H1 (cell line): Measurements from ENCODE around the gene TP53RK. TPM values are rescaled to one million over a fixed set of nuclear protein-coding genes. Genes with fewer than 3 reads are reported as not detected.

ENCODE experiments used
- CTCF ChIA-PET: fragments of 300-600 bp; sonication (Branson Sonifier 250); formaldehyde crosslinking; loops from one replicate; lab custom pipeline; 2021; ENCODE audit not compliant: partially characterized antibody; lab: Charles Lee
- POLR2A ChIA-PET: fragments of 300-600 bp; sonication (Branson Sonifier 250); formaldehyde crosslinking; loops from one replicate; lab custom pipeline; 2021; ENCODE audit warnings: inconsistent platforms; ENCODE audit not compliant: partially characterized antibody; lab: Charles Lee
- DNase-seq, 2 experiments: peaks; one replicate each; pipeline versions ENCODE4 v3.0.0 to v3.0.0-alpha.2; 2010 to 2022; ENCODE audit warnings: low spot score in 2 of 2, low read depth in 1 of 2, mixed read lengths in 1 of 2
- FAIRE-seq: peaks from 2 replicates; lab custom pipeline; 2011; peaks lifted over from hg19 to GRCh38; lab: Jason Lieb, UNC
- H2AFZ ChIP-seq: 2 replicates; pipeline ENCODE4 v1.8.1; 2012; ENCODE audit warnings: low read length, inconsistent platforms
- H2AK5ac ChIP-seq: 2 replicates; pipeline ENCODE4 v1.6.1; 2013; ENCODE audit warnings: low read depth, low read length
- H2BK120ac ChIP-seq: replicated peaks from 2 replicates; pipeline ENCODE3; 2013; ENCODE audit warnings: low read depth, low read length, inconsistent platforms
- H2BK12ac ChIP-seq: 2 replicates; pipeline ENCODE4 v1.6.1; 2013; ENCODE audit warnings: low read depth, low read length
- H2BK15ac ChIP-seq: 2 replicates; pipeline ENCODE4 v1.6.1; 2013; ENCODE audit warnings: low read length
- H2BK20ac ChIP-seq: 2 replicates; pipeline ENCODE4 v1.6.1; 2013; ENCODE audit warnings: low read length
- H2BK5ac ChIP-seq: 2 replicates; pipeline ENCODE4 v1.6.1; 2013; ENCODE audit warnings: low read depth, low read length
- H3K14ac ChIP-seq: 2 replicates; pipeline ENCODE4 v1.6.1; 2013; ENCODE audit warnings: inconsistent platforms; ENCODE audit not compliant: insufficient read length
- H3K18ac ChIP-seq: 2 replicates; pipeline ENCODE4 v1.6.1; 2013; ENCODE audit warnings: low read length; ENCODE audit errors: extremely low read depth
- H3K23ac ChIP-seq: 2 replicates; pipeline ENCODE4 v1.6.1; 2013; ENCODE audit warnings: inconsistent platforms; ENCODE audit not compliant: insufficient read length
- H3K23me2 ChIP-seq: 2 replicates; pipeline ENCODE4 v1.6.1; 2013; ENCODE audit warnings: low read depth, low read length
- H3K27ac ChIP-seq: 2 replicates; pipeline ENCODE4 v1.6.1; 2011; ENCODE audit warnings: low read depth, low read length, inconsistent platforms
- H3K27me3 ChIP-seq, 4 experiments: replicated peaks in 1 of 4; 1 replicate in 1 of 4; 2 replicates in 3 of 4; pipeline versions ENCODE4 v1.6.1 to v1.8.1; 2011 to 2013; ENCODE audit warnings: low read length in 3 of 4, mild to moderate bottlenecking in 3 of 4, inconsistent platforms in 2 of 4, mixed read lengths in 2 of 4, moderate library complexity in 1 of 4; ENCODE audit not compliant: control insufficient read depth in 3 of 4, insufficient read depth in 3 of 4; ENCODE audit errors: extremely low read depth in 1 of 4
- H3K36me3 ChIP-seq, 4 experiments: 2 replicates each; pipeline versions ENCODE4 v1.6.1 to v1.8.1; 2011 to 2013; ENCODE audit warnings: mild to moderate bottlenecking in 4 of 4, low read length in 3 of 4, moderate library complexity in 2 of 4, control low read depth in 1 of 4, inconsistent platforms in 1 of 4; ENCODE audit not compliant: insufficient read depth in 4 of 4, control insufficient read depth in 2 of 4
- H3K4ac ChIP-seq: replicated peaks from 2 replicates; pipeline ENCODE3; 2013; ENCODE audit warnings: low read length, low read depth, mixed read lengths, inconsistent platforms; ENCODE audit not compliant: insufficient read length
- H3K4me1 ChIP-seq, 4 experiments: replicated peaks in 1 of 4; 1 replicate in 1 of 4; 2 replicates in 3 of 4; pipeline versions ENCODE4 v1.6.1 to v1.8.1; 2011 to 2013; ENCODE audit warnings: low read length in 3 of 4, inconsistent platforms in 2 of 4, mixed read lengths in 1 of 4; ENCODE audit not compliant: insufficient read depth in 4 of 4, control insufficient read depth in 3 of 4
- H3K4me2 ChIP-seq, 2 experiments: 2 replicates each; pipeline versions ENCODE4 v1.6.1 to v1.8.1; 2011 to 2013; ENCODE audit warnings: low read depth in 2 of 2, low read length in 2 of 2, control low read depth in 1 of 2, inconsistent platforms in 1 of 2, mild to moderate bottlenecking in 1 of 2; ENCODE audit not compliant: insufficient read depth in 1 of 2
- H3K4me3 ChIP-seq, 4 experiments: fragments of 200-600, 300-600 bp in 1 of 4; sonication (generic), shearing (Covaris generic), sonication (Bioruptor Twin) in 1 of 4; 2 replicates each; pipeline versions ENCODE4 v1.5.1 to v1.8.1; 2011 to 2016; ENCODE audit warnings: low read length in 4 of 4, low read depth in 3 of 4, control low read depth in 2 of 4, inconsistent platforms in 2 of 4, mild to moderate bottlenecking in 2 of 4, mixed read lengths in 1 of 4, moderate library complexity in 1 of 4; ENCODE audit not compliant: insufficient read depth in 2 of 4; ENCODE audit errors: extremely low read depth in 1 of 4
- H3K56ac ChIP-seq: replicated peaks from 2 replicates; pipeline ENCODE3; 2013; ENCODE audit warnings: low read depth, mild to moderate bottlenecking, mixed read lengths, low read length, inconsistent platforms; ENCODE audit not compliant: insufficient read length
- H3K79me1 ChIP-seq: 2 replicates; pipeline ENCODE4 v1.6.1; 2013; ENCODE audit warnings: low read depth, low read length, control low read depth
- H3K79me2 ChIP-seq, 2 experiments: 2 replicates each; pipeline versions ENCODE4 v1.6.1 to v1.8.1; 2012 to 2013; ENCODE audit warnings: low read length in 2 of 2, mild to moderate bottlenecking in 2 of 2, inconsistent platforms in 1 of 2; ENCODE audit not compliant: insufficient read depth in 2 of 2, control insufficient read depth in 1 of 2
- H3K9ac ChIP-seq, 4 experiments: replicated peaks in 1 of 4; 1 replicate in 1 of 4; 2 replicates in 3 of 4; pipeline versions ENCODE4 v1.6.1 to v1.8.1; 2011 to 2013; ENCODE audit warnings: low read depth in 3 of 4, low read length in 3 of 4, control low read depth in 2 of 4, mild to moderate bottlenecking in 2 of 4, moderate library complexity in 2 of 4, inconsistent platforms in 1 of 4; ENCODE audit errors: extremely low read depth in 1 of 4
- H3K9me3 ChIP-seq, 2 experiments: 2 replicates each; pipeline versions ENCODE4 v1.6.1 to v1.8.1; 2012 to 2013; ENCODE audit warnings: mild to moderate bottlenecking in 2 of 2, moderate library complexity in 2 of 2, control low read depth in 1 of 2, inconsistent platforms in 1 of 2, low read depth in 1 of 2, low read length in 1 of 2, mixed read lengths in 1 of 2; ENCODE audit not compliant: insufficient read depth in 2 of 2
- H4K20me1 ChIP-seq, 2 experiments: replicated peaks in 1 of 2; 2 replicates each; pipeline versions ENCODE3 to v1.8.1; 2011 to 2013; ENCODE audit warnings: inconsistent platforms in 2 of 2, low read length in 2 of 2, mild to moderate bottlenecking in 1 of 2; ENCODE audit not compliant: insufficient read depth in 2 of 2, control insufficient read depth in 1 of 2
- H4K5ac ChIP-seq: 2 replicates; pipeline ENCODE4 v1.6.1; 2013; ENCODE audit warnings: low read length, low read depth, mixed read lengths, inconsistent platforms; ENCODE audit not compliant: insufficient read length
- H4K8ac ChIP-seq: 2 replicates; pipeline ENCODE4 v1.8.0; 2013; ENCODE audit warnings: mild to moderate bottlenecking, moderate library complexity, low read length, inconsistent platforms; ENCODE audit not compliant: insufficient read depth; ENCODE audit errors: extremely low read depth
- H4K91ac ChIP-seq: replicated peaks from 2 replicates; pipeline ENCODE3; 2013; ENCODE audit warnings: low read length, mixed read lengths, inconsistent platforms; ENCODE audit not compliant: insufficient read length
- BACH1 ChIP-seq: IDR thresholded peaks from 2 replicates; pipeline ENCODE4 v1.6.1; 2012; ENCODE audit warnings: low read length, improper control_type of control experiment
- CBX8 ChIP-seq: fragments of 300-800, 300-1000 bp; sonication (generic); IDR thresholded peaks from 2 replicates; pipeline ENCODE4 v1.7.1; 2016; ENCODE audit warnings: low read depth, low read length, borderline replicate concordance
- CHD1 ChIP-seq: IDR thresholded peaks from 2 replicates; pipeline ENCODE4 v1.6.1; 2012; ENCODE audit warnings: low read depth, low read length, improper control_type of control experiment
- CTBP2 ChIP-seq: IDR thresholded peaks from 2 replicates; pipeline ENCODE4 v1.7.0; 2011; ENCODE audit warnings: borderline replicate concordance, mild to moderate bottlenecking, moderate library complexity, mixed read lengths, low read length; ENCODE audit not compliant: insufficient read depth, insufficient read length
- JUN ChIP-seq: IDR thresholded peaks from 2 replicates; pipeline ENCODE4 v1.6.1; 2011; ENCODE audit warnings: low read depth, mild to moderate bottlenecking, improper control_type of control experiment, low read length
- KDM4A ChIP-seq: IDR thresholded peaks from one replicate; pipeline ENCODE4 v1.7.1; 2012; ENCODE audit warnings: low read depth, mild to moderate bottlenecking, moderate library complexity, low read length, inconsistent platforms; ENCODE audit not compliant: severe bottlenecking
- RAD21 ChIP-seq, 2 experiments: IDR thresholded peaks in 1 of 2; conservative IDR thresholded peaks in 1 of 2; 2 replicates each; pipeline ENCODE4 v1.6.1; 2011; ENCODE audit warnings: low read depth in 2 of 2, low read length in 2 of 2, improper control_type of control experiment in 1 of 2, inconsistent platforms in 1 of 2, mild to moderate bottlenecking in 1 of 2, moderate library complexity in 1 of 2
- RFX5 ChIP-seq: IDR thresholded peaks from 2 replicates; pipeline ENCODE4 v1.6.1; 2011; ENCODE audit warnings: low read depth, low read length, improper control_type of control experiment, borderline replicate concordance
- SIX5 ChIP-seq: IDR thresholded peaks from 2 replicates; pipeline ENCODE4 v1.6.1; 2011; ENCODE audit warnings: mild to moderate bottlenecking, low read depth, low read length
- SP1 ChIP-seq: IDR thresholded peaks from 2 replicates; pipeline ENCODE4 v1.6.1; 2011; ENCODE audit warnings: low read depth, low read length
- ZNF274 ChIP-seq: IDR thresholded peaks from 2 replicates; pipeline ENCODE4 v1.7.0; 2012; ENCODE audit warnings: low read length, borderline replicate concordance; ENCODE audit errors: extremely low read depth
- WGBS, 2 experiments: shearing (Covaris generic) in 1 of 2; methylation state at CpG; one replicate each; pipeline versions ENCODE4 v1.1.6 to v1.1.7; 2013 to 2015; ENCODE audit warnings: low lambda C conversion rate in 2 of 2, mixed read lengths in 2 of 2, inconsistent platforms in 1 of 2, low coverage in 1 of 2, missing lambda C conversion rate in 1 of 2; ENCODE audit not compliant: insufficient replicate concordance in 2 of 2, insufficient coverage in 1 of 2, insufficient read length in 1 of 2; ENCODE audit errors: extremely low coverage in 1 of 2, missing lambda C conversion rate in 1 of 2; 5-methylcytosine and 5-hydroxymethylcytosine counted together
- polyA plus RNA-seq, 7 experiments: library from polyadenylated mRNA; depleted of rRNA in 3 of 7; stranded (reverse) in 5 of 7; unstranded in 2 of 7; fragments of >200 nt in 5 of 7; fragments of 200-250 nt in 2 of 7; gene quantifications; 1 replicate in 5 of 7; 2 replicates in 1 of 7; 4 replicates in 1 of 7; pipeline versions ENCODE4 v1.2.1 to v1.2.3, GENCODE V29; 2011 to 2013; ENCODE audit warnings: missing spikeins in 2 of 7, mixed read lengths in 2 of 7
- total RNA-seq: library from RNA; stranded (reverse); fragmentation: NEBNext Ultra II Directional; extraction: Animal tissue kit (Norgen Biotek cat#: 25700); gene quantifications from 2 replicates; pipeline ENCODE4 v1.2.1, GENCODE V29; 2021

Gene TP53RK
- total and polyA plus RNA-seq, 2 of the 8 experiments (the other 6 are each of a cell fraction or from before 2014, with no cell fraction given) = 8.5 to 16.3 TPM

- Histone ChIP-seq H2AFZ (peak within 1 kb of the TSS; percentile 86), H3K79me1 (no peaks in the 10 kb centered on the region), H3K4me1 (peaks cover 4 to 13% (median 9%) of the 10 kb centered on the region in 4 experiments), H2BK15ac (peak within 1 kb of the TSS; percentile 100), H3K79me2 (no peaks in the 10 kb centered on the region), H3K9me3 (peaks cover 0 to 12% of the 10 kb centered on the region in 2 experiments; a peak in 2 of 4 replicates), H4K91ac (peak within 1 kb of the TSS; percentile 95), H4K8ac (peak within 1 kb of the TSS; percentile 84), H2AK5ac (peak within 1 kb of the TSS; percentile 83; the same call in 1 of the 2 replicates), H3K23ac (no peak within 1 kb of the TSS), H4K5ac (peak within 1 kb of the TSS; percentile 84), H2BK20ac (peak within 1 kb of the TSS; percentile 64), H3K56ac (peak within 1 kb of the TSS; percentile 24), H3K9ac (peak within 1 kb of the TSS; percentile 65 to 83 (median 68)), H3K4me2 (peak within 1 kb of the TSS; percentile 82 to 97), H3K18ac (peak within 1 kb of the TSS; percentile 93), H3K27ac (peak within 1 kb of the TSS; percentile 8; the same call in 1 of the 2 replicates), H2BK12ac (peak within 1 kb of the TSS; percentile 100), H3K27me3 (no peaks in the 10 kb centered on the region; a peak in 2 of 7 replicates), H2BK5ac (peak within 1 kb of the TSS; percentile 79), H3K4me3 (peak within 1 kb of the TSS; percentile 64 to 81 (median 68)), H4K20me1 (no peaks in the 10 kb centered on the region), H3K36me3 (no peaks in the 10 kb centered on the region), H3K14ac (no peak within 1 kb of the TSS), H2BK120ac (no peak within 1 kb of the TSS), H3K4ac (peak within 1 kb of the TSS; percentile 72), H3K23me2 (peaks cover 9% of the 10 kb centered on the region)
- CTCF ChIA-PET = interaction anchor here (0.7 to 2.0 kb wide), 4 partner anchors 8 to 56 kb away, joined by 3 to 5 read pairs (median 3); no protein-coding TSS in a partner anchor
- WGBS, 2 experiments = 4% methylated on average over 25 of the region's 67 CpGs; no CpG with 5 or more reads in 1 of the 2 experiments
- DNase-seq (peak in 1 of 2 experiments; percentile 78), FAIRE-seq (no peak)
- POLR2A ChIA-PET = interaction anchor here (1.0 to 1.7 kb wide), 3 partner anchors 17 to 29 kb away, joined by 3 to 4 read pairs (median 3); partner anchors contain the start of gene TP53RK
- TF ChIP-seq CHD1 (no peak), SIX5 (no peak), KDM4A (peak; percentile 68), RAD21 (IDR thresholded peaks at IDR 0.05 in 1 of 2, conservative IDR thresholded peaks at IDR 0.05 in 1 of 2; ENCODE audit: low read depth in 2 of 2, low read length in 2 of 2) (no peak), SP1 (no peak), JUN (no peak), CTBP2 (no peak), CBX8 (no peak), RFX5 (no peak), BACH1 (0 out of 2 replicates have a peak, but pooled peaks have one; percentile 5), ZNF274 (no peak)
Measured at GRCh38 chr20:46709459-46710152, 20.4 kb upstream of the TP53RK start, which contains the start of gene SLC2A10. Gene SLC2A10 (plus strand): TSS chr20:46709649. CDS start chr20:46709737, 88 bp downstream.
